NT2/D1 (cell line): ENCODE data around the gene TMEM245.

Experiments
- SUZ12 ChIP-seq: IDR thresholded peaks from 2 replicates; pipeline ENCODE4 v1.6.1; 2011; ENCODE audit not compliant: insufficient read length, insufficient read depth; ENCODE audit errors: extremely low read depth
- YY1 ChIP-seq: IDR thresholded peaks from 2 replicates; pipeline ENCODE4 v1.6.1; 2011; ENCODE audit not compliant: insufficient read length, insufficient read depth
- ZNF274 ChIP-seq: IDR thresholded peaks from 2 replicates; pipeline ENCODE4 v1.6.1; 2011; ENCODE audit warnings: mild to moderate bottlenecking, low read depth, low read length

GRCh38 chr9:109074236-109074889, 45.4 kb downstream of the TMEM245 start:
- TF ChIP-seq SUZ12 (no peak), ZNF274 (no peak), YY1 (no peak)
